Calu3 (cell line): ENCODE data around the gene EFCAB9. TPM values are rescaled to one million over a fixed set of nuclear protein-coding genes. Genes with fewer than 3 reads are reported as not detected.

ENCODE experiments used
- BruUV-seq: library from RNA; stranded (reverse); fragments of 400-500 nt; replicated peaks from 2 replicates; lab custom pipeline; 2021; lab: Mats Ljungman, UMichigan
- CTCF ChIA-PET: fragments of 300-600 bp; sonication (Branson Sonifier 250); formaldehyde crosslinking; loops from one replicate; lab custom pipeline; 2022; ENCODE audit warnings: antibody characterized with exemption; lab: Charles Lee
- DNase-seq: peaks from one replicate; pipeline ENCODE4 v3.0.0; 2022
- H3K27ac Mint-ChIP-seq: one replicate; pipeline ENCODE4 v1.8.0; 2022; ENCODE audit warnings: mixed read lengths; ENCODE audit not compliant: unreplicated experiment
- H3K27me3 Mint-ChIP-seq: one replicate; pipeline ENCODE4 v1.8.0; 2022; ENCODE audit warnings: mixed read lengths; ENCODE audit not compliant: unreplicated experiment
- H3K36me3 Mint-ChIP-seq: one replicate; pipeline ENCODE4 v1.8.0; 2022; ENCODE audit warnings: mild to moderate bottlenecking, moderate library complexity, mixed read lengths; ENCODE audit not compliant: insufficient read depth, unreplicated experiment
- H3K4me1 Mint-ChIP-seq: one replicate; pipeline ENCODE4 v1.8.0; 2022; ENCODE audit warnings: mild to moderate bottlenecking, low read depth, mixed read lengths; ENCODE audit not compliant: unreplicated experiment
- H3K4me3 Mint-ChIP-seq: one replicate; pipeline ENCODE4 v1.8.0; 2022; ENCODE audit warnings: mild to moderate bottlenecking, low read depth, moderate library complexity, mixed read lengths; ENCODE audit not compliant: unreplicated experiment
- H3K9me3 Mint-ChIP-seq: one replicate; pipeline ENCODE4 v1.8.0; 2022; ENCODE audit warnings: low read depth, mixed read lengths; ENCODE audit not compliant: unreplicated experiment
- CTCF ChIP-seq: fragments of 200-600 bp; IDR thresholded peaks from one replicate; pipeline ENCODE4 v1.8.0; 2022; ENCODE audit warnings: antibody characterized with exemption; ENCODE audit not compliant: unreplicated experiment
- intact Hi-C: fragments of 100-400 bp; cut with micrococcal nuclease; formaldehyde crosslinking; loops from one replicate; pipeline ENCODE4 v1.10.0; 2022; ENCODE audit not compliant: unreplicated experiment
- total RNA-seq: library from RNA; stranded (reverse); gene quantifications from 2 replicates; pipeline ENCODE4 v1.2.3, GENCODE V29; 2022

The EFCAB9 gene
- total RNA-seq, 1 experiment from 2014 or later: not detected

- CTCF ChIA-PET: interaction anchor here (0.5 kb wide), 2 partner anchors 19 to 39 kb away, joined by 3 to 4 read pairs; no protein-coding TSS in a partner anchor
- H3K27me3 Mint-ChIP-seq: no peaks in the 10 kb centered on the region
- intact Hi-C loops: loop anchor here (5.0 kb wide), 1 partner anchor 808 kb away; no protein-coding TSS in a partner anchor
- no peak overlapping the region for H3K27ac Mint-ChIP-seq
- no peak for TF ChIP-seq CTCF
- H3K4me3 Mint-ChIP-seq: no peak overlapping the region
- no peak for DNase-seq
- no TSS peak for BruUV-seq
- no peaks in the 10 kb centered on the region for H3K9me3 Mint-ChIP-seq
- H3K36me3 Mint-ChIP-seq: peaks cover 23% of the 10 kb centered on the region
- H3K4me1 Mint-ChIP-seq: peaks cover 6% of the 10 kb centered on the region
Measured at GRCh38 chr5:172229904-172230303, 35.9 kb downstream of the EFCAB9 start.

GRCh38 chr5:172234031-172234430 is 40.1 kb downstream of the EFCAB9 start:
- TF ChIP-seq CTCF: no peak
- H3K36me3 Mint-ChIP-seq: peaks cover 24% of the 10 kb centered on the region
- H3K4me3 Mint-ChIP-seq: no peak overlapping the region
- intact Hi-C loops: loop anchor here (2.0 kb wide), 1 partner anchor 49 kb away; the partner anchor contains the start of gene UBTD2
- no peaks in the 10 kb centered on the region for H3K27me3 Mint-ChIP-seq
- BruUV-seq: no TSS peak
- H3K9me3 Mint-ChIP-seq: no peaks in the 10 kb centered on the region
- DNase-seq: no peak
- peaks cover 33% of the 10 kb centered on the region for H3K4me1 Mint-ChIP-seq
- H3K27ac Mint-ChIP-seq: no peak overlapping the region
- CTCF ChIA-PET: no interaction called here

GRCh38 chr5:172235132-172235780 is 41.3 kb downstream of the EFCAB9 start:
- no TSS peak for BruUV-seq
- peaks cover 16% of the 10 kb centered on the region for H3K36me3 Mint-ChIP-seq
- no peak for TF ChIP-seq CTCF
- CTCF ChIA-PET: interaction anchor here (0.5 to 0.6 kb wide), 2 partner anchors 16 to 834 kb away, joined by 3 read pairs; no protein-coding TSS in a partner anchor
- H3K27ac Mint-ChIP-seq: peak overlapping the region; percentile 68
- intact Hi-C loops: loop anchor here (2.0 kb wide), 1 partner anchor 48 kb away; the partner anchor contains the start of gene UBTD2
- peaks cover 33% of the 10 kb centered on the region for H3K4me1 Mint-ChIP-seq
- H3K4me3 Mint-ChIP-seq: peak overlapping the region; percentile 37
- H3K27me3 Mint-ChIP-seq: no peaks in the 10 kb centered on the region
- DNase-seq: peak; percentile 9
- H3K9me3 Mint-ChIP-seq: no peaks in the 10 kb centered on the region

- TF ChIP-seq CTCF: no peak
- Mint-ChIP-seq H3K27ac (peak overlapping the region; percentile 68), H3K4me1 (peaks cover 33% of the 10 kb centered on the region), H3K36me3 (peaks cover 12% of the 10 kb centered on the region), H3K27me3 (no peaks in the 10 kb centered on the region), H3K4me3 (peak overlapping the region; percentile 37), H3K9me3 (no peaks in the 10 kb centered on the region)
- intact Hi-C loops: loop anchor here (2.0 kb wide), 1 partner anchor 47 kb away; the partner anchor contains the start of gene UBTD2
- CTCF ChIA-PET: interaction anchor here (0.9 kb wide), 1 partner anchor 47 kb away, joined by 3 read pairs; no protein-coding TSS in a partner anchor
- no TSS peak for BruUV-seq
- DNase-seq: peak; percentile 32
Measured at GRCh38 chr5:172235827-172236736, 42.1 kb downstream of the EFCAB9 start.
